Prostate gland (tissue), 2 donors: Measurements from ENCODE around the gene RCAN2. TPM values are rescaled to one million over a fixed set of nuclear protein-coding genes. Genes with fewer than 3 reads are reported as not detected.

Experiments
- DNase-seq: peaks from one replicate; pipeline ENCODE4 v3.0.0-alpha.2; 2019; ENCODE audit warnings: low spot score
- H3K27ac ChIP-seq, 2 donors: fragments of 200-600 bp; sonication (generic); 2 replicates each; pipeline ENCODE4 v1.5.1; 2017 to 2019
- H3K27me3 ChIP-seq: fragments of 200-600 bp; sonication (generic); replicated peaks from 2 replicates; pipeline ENCODE4 v1.5.1; 2019; ENCODE audit not compliant: insufficient read depth
- H3K36me3 ChIP-seq, 2 donors: fragments of 200-600 bp; sonication (generic); 1 replicate in 1 of 2; 2 replicates in 1 of 2; pipeline versions ENCODE4 v1.5.1 to v1.8.1; 2017 to 2019
- H3K4me1 ChIP-seq: fragments of 200-600 bp; sonication (generic); replicated peaks from 2 replicates; pipeline ENCODE4 v1.5.1; 2019
- H3K4me3 ChIP-seq, 2 donors: fragments of 200-600 bp; sonication (generic); 2 replicates each; pipeline ENCODE4 v1.5.1; 2017 to 2019
- H3K9me3 ChIP-seq: fragments of 200-600 bp; sonication (generic); 2 replicates; pipeline ENCODE4 v1.5.1; 2017
- CTCF ChIP-seq, 4 experiments: fragments of 200-600 bp in 2 of 4; fragments of 450-650 bp in 2 of 4; sonication (generic) in 2 of 4; IDR thresholded peaks; 1 replicate in 3 of 4; 2 replicates in 1 of 4; pipeline ENCODE4 v1.5.1; 2016 to 2019; ENCODE audit warnings: antibody characterized with exemption in 4 of 4, mild to moderate bottlenecking in 2 of 4, moderate library complexity in 2 of 4
- POLR2A ChIP-seq: fragments of 450-650 bp; IDR thresholded peaks from one replicate; pipeline ENCODE4 v1.6.1; 2016; ENCODE audit warnings: antibody characterized with exemption, mild to moderate bottlenecking
- POLR2AphosphoS5 ChIP-seq: sonication (generic); formaldehyde crosslinking; IDR thresholded peaks from one replicate; pipeline ENCODE4 v1.6.1; 2017; ENCODE audit warnings: antibody characterized with exemption
- WGBS: methylation state at CpG from one replicate; pipeline ENCODE4 v1.1.5; 2018; 5-methylcytosine and 5-hydroxymethylcytosine counted together
- intact Hi-C: fragments of 100-400 bp; cut with DNase I; formaldehyde crosslinking; loops from one replicate; pipeline ENCODE4 v1.14.2; 2022
- total RNA-seq, 2 donors: library from RNA; depleted of rRNA; stranded (reverse); fragments of >200 nt; gene quantifications; one replicate each; pipeline ENCODE4 v1.1.0, GENCODE V29; 2016

Gene RCAN2
- total RNA-seq, 2 donors from 2014 or later = 12.3 to 14.2 TPM

GRCh38 chr6:46381579-46381978 is 109.7 kb downstream of the RCAN2 start:
- Histone ChIP-seq H3K36me3 (no peaks in the 10 kb centered on the region), H3K27me3 (no peaks in the 10 kb centered on the region), H3K9me3 (no peaks in the 10 kb centered on the region), H3K27ac (no peak overlapping the region), H3K4me1 (no peaks in the 10 kb centered on the region), H3K4me3 (no peak overlapping the region)
- 74% methylated on average over 3 of the region's 3 CpGs for WGBS
- TF ChIP-seq POLR2AphosphoS5 = no peak
- TF ChIP-seq CTCF (IDR thresholded peaks at IDR 0.05) = no peak
- no peak for TF ChIP-seq POLR2A
- intact Hi-C loops = no loop called here
- no peak for DNase-seq

GRCh38 chr6:46381057-46381456 is 110.2 kb downstream of the RCAN2 start:
- H3K4me1 ChIP-seq = no peaks in the 10 kb centered on the region
- no peaks in the 10 kb centered on the region for H3K9me3 ChIP-seq
- intact Hi-C loops = no loop called here
- no peak for DNase-seq
- no peak overlapping the region for H3K4me3 ChIP-seq
- 47% methylated on average over 2 of the region's 2 CpGs for WGBS
- TF ChIP-seq CTCF (IDR thresholded peaks at IDR 0.05) (no peak), POLR2AphosphoS5 (no peak), POLR2A (no peak)
- H3K27me3 ChIP-seq = no peaks in the 10 kb centered on the region
- no peaks in the 10 kb centered on the region for H3K36me3 ChIP-seq
- no peak overlapping the region for H3K27ac ChIP-seq

GRCh38 chr6:46380152-46380807 is 111.0 kb downstream of the RCAN2 start:
- Histone ChIP-seq H3K9me3 (no peaks in the 10 kb centered on the region), H3K4me1 (no peaks in the 10 kb centered on the region), H3K4me3 (no peak overlapping the region), H3K27me3 (no peaks in the 10 kb centered on the region), H3K27ac (no peak overlapping the region), H3K36me3 (no peaks in the 10 kb centered on the region)
- intact Hi-C loops = no loop called here
- DNase-seq = no peak
- TF ChIP-seq CTCF (IDR thresholded peaks at IDR 0.05) (no peak), POLR2A (no peak), POLR2AphosphoS5 (no peak)

GRCh38 chr6:46378882-46379416 is 112.3 kb downstream of the RCAN2 start:
- H3K27me3 ChIP-seq = no peaks in the 10 kb centered on the region
- H3K9me3 ChIP-seq = no peaks in the 10 kb centered on the region
- H3K27ac ChIP-seq = no peak overlapping the region
- DNase-seq = no peak
- H3K4me3 ChIP-seq = no peak overlapping the region
- no peaks in the 10 kb centered on the region for H3K4me1 ChIP-seq
- WGBS = 68% methylated on average over 2 of the region's 2 CpGs
- TF ChIP-seq POLR2AphosphoS5 (no peak), POLR2A (no peak), CTCF (IDR thresholded peaks at IDR 0.05) (no peak)
- no peaks in the 10 kb centered on the region for H3K36me3 ChIP-seq
- intact Hi-C loops = no loop called here

- no peak for DNase-seq
- no peaks in the 10 kb centered on the region for H3K9me3 ChIP-seq
- H3K4me3 ChIP-seq = no peak overlapping the region
- no peaks in the 10 kb centered on the region for H3K36me3 ChIP-seq
- 72% methylated on average over 2 of the region's 2 CpGs for WGBS
- intact Hi-C loops = no loop called here
- TF ChIP-seq POLR2A = no peak
- no peak for TF ChIP-seq CTCF (IDR thresholded peaks at IDR 0.05)
- TF ChIP-seq POLR2AphosphoS5 = no peak
- H3K27me3 ChIP-seq = no peaks in the 10 kb centered on the region
- no peak overlapping the region for H3K27ac ChIP-seq
- no peaks in the 10 kb centered on the region for H3K4me1 ChIP-seq
These were observed 112.9 kb downstream of the RCAN2 start for GRCh38 chr6:46378161-46378881.
